IPS DF 4.7 (cell line): ENCODE data around the gene HMHB1.

Experiments
- DNase-seq: peaks from one replicate; pipeline ENCODE4 v3.0.0-alpha.2; 2013; ENCODE audit warnings: low spot score; ENCODE audit errors: extremely low read depth

The HMHB1 gene

GRCh38 chr5:143812085-143812705 lies at the start of gene HMHB1:
Gene HMHB1, plus strand, starts transcription at chr5:143812161.
- DNase-seq = no peak

- DNase-seq = no peak
Measured at GRCh38 chr5:143762636-143763220, 49.2 kb upstream of the HMHB1 start.

- DNase-seq = no peak
Measured at GRCh38 chr5:143767162-143767561, 44.8 kb upstream of the HMHB1 start.

- no peak for DNase-seq
Measured at GRCh38 chr5:143769026-143769786, 42.8 kb upstream of the HMHB1 start.

- DNase-seq = no peak
Measured at GRCh38 chr5:143770450-143770849, 41.5 kb upstream of the HMHB1 start.

- no peak for DNase-seq
Measured at GRCh38 chr5:143771189-143771588, 40.8 kb upstream of the HMHB1 start.

- no peak for DNase-seq
Measured at GRCh38 chr5:143771602-143772001, 40.4 kb upstream of the HMHB1 start.

- DNase-seq = no peak
Measured at GRCh38 chr5:143772621-143773020, 39.3 kb upstream of the HMHB1 start.

GRCh38 chr5:143775258-143775657 lies 36.7 kb upstream of the HMHB1 start:
- no peak for DNase-seq

GRCh38 chr5:143776951-143777350 lies 35.0 kb upstream of the HMHB1 start:
- DNase-seq = no peak

- DNase-seq = no peak
Measured at GRCh38 chr5:143779506-143779905, 32.5 kb upstream of the HMHB1 start.

GRCh38 chr5:143781993-143782520 lies 29.9 kb upstream of the HMHB1 start:
- no peak for DNase-seq

GRCh38 chr5:143782588-143783386 lies 29.2 kb upstream of the HMHB1 start:
- peak; percentile 49 for DNase-seq

- DNase-seq = no peak
Measured at GRCh38 chr5:143788401-143788800, 23.6 kb upstream of the HMHB1 start.

GRCh38 chr5:143790457-143791112 lies 21.4 kb upstream of the HMHB1 start:
- no peak for DNase-seq

- no peak for DNase-seq
Measured at GRCh38 chr5:143791848-143792731, 19.9 kb upstream of the HMHB1 start.

GRCh38 chr5:143793249-143793648 lies 18.7 kb upstream of the HMHB1 start:
- DNase-seq = no peak

- DNase-seq = no peak
Measured at GRCh38 chr5:143796125-143796524, 15.8 kb upstream of the HMHB1 start.

- DNase-seq = no peak
Measured at GRCh38 chr5:143796753-143797152, 15.2 kb upstream of the HMHB1 start.

- no peak for DNase-seq
Measured at GRCh38 chr5:143800715-143801114, 11.2 kb upstream of the HMHB1 start.
